Measurements from ENCODE around the gene C1QTNF2.

C1QTNF2 gene

DNA sequence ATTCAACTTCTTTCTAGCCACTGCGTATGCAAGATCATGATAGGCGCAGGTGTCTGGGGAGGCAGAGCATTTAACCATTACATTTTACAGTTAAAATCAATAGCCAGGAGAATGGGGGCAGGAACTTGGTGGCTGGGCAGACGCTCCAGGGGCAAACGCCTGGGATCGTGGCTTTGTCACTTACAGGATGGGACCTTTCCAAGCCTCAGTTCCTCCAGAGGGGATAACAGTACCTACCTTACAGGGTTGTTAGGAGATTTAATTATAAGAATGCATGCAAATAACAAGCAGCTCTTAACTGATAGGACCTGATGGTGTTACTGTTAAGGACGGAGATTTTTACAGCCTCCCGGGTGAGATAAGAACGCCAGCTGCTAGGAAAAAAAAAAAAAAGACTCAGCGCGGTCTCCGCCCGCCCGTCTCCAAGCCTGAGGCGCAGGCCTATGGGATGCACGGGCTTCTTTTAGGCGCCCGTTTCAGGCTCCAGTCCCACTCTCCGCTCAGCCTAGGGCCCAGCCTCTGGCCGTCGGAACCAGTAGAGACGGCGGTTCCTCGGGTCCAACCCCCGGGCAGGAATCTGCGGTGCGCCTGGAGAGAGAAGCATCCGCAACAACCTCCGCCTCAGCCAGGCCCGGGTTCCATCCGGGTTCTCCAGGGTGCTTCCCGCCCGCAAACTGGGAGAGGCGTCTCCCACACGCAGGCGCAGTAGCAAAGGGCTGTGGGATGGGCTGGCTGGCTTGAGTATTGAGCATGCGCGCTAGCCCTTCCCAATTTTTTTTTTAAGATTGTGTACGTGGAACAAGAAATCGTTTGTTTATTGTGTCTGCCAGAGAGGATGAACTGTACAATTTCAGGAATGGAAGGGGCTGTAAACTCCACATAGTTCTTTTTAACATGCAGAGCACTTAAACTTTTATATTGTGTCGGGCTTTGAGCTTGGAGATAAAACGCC is 29.3 kb upstream of the C1QTNF2 start, which contains the start of gene FAM200C:
FAM200C (minus strand) TSS at position 653 of the 952 bp plus-strand sequence. CDS start 4,564 bp downstream, outside the sequence.
- peaks cover 42% of the 10 kb centered on the region for H3K36me3 ChIP-seq
- H3K27me3 ChIP-seq = no peaks in the 10 kb centered on the region
- H3K4me3 ChIP-seq (ENCODE audit: low read depth in 1 of 2, low read length in 1 of 2) = peak within 1 kb of the TSS; percentile 77 to 78
- H3K9me3 ChIP-seq = no peaks in the 10 kb centered on the region
- H3K27ac ChIP-seq = peak within 1 kb of the TSS; percentile 25
- H3K4me1 ChIP-seq (ENCODE audit: control insufficient read depth in 1 of 2, insufficient read depth in 1 of 2, low read depth in 1 of 2, low read length in 1 of 2) = peaks cover 10 to 11% of the 10 kb centered on the region in 2 experiments
- TF ChIP-seq, protein P1, sequence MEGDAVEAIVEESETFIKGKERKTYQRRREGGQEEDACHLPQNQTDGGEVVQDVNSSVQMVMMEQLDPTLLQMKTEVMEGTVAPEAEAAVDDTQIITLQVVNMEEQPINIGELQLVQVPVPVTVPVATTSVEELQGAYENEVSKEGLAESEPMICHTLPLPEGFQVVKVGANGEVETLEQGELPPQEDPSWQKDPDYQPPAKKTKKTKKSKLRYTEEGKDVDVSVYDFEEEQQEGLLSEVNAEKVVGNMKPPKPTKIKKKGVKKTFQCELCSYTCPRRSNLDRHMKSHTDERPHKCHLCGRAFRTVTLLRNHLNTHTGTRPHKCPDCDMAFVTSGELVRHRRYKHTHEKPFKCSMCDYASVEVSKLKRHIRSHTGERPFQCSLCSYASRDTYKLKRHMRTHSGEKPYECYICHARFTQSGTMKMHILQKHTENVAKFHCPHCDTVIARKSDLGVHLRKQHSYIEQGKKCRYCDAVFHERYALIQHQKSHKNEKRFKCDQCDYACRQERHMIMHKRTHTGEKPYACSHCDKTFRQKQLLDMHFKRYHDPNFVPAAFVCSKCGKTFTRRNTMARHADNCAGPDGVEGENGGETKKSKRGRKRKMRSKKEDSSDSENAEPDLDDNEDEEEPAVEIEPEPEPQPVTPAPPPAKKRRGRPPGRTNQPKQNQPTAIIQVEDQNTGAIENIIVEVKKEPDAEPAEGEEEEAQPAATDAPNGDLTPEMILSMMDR (IDR thresholded peaks at IDR 0.05) = no peak

DNA sequence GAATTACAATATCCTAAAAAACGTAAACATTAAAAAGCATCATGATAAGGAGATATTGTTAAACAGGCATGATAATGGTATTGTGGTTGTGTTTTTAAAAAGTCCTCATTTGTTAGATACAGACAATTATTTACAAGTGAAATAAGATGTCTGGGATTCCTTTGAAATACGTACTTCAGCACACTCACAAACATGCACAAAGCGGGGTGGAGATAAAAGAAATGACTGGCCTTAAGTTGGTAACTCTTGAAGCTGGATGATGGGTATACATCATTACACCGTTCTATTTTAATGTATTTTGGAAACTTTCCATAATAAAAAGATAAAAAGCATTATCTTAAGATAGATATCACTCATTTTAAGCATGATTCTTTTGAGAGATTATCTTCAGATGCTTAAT is 28.4 kb upstream of the C1QTNF2 start:
- H3K27me3 ChIP-seq = no peaks in the 10 kb centered on the region
- H3K4me1 ChIP-seq (ENCODE audit: control insufficient read depth in 1 of 2, insufficient read depth in 1 of 2, low read depth in 1 of 2, low read length in 1 of 2) = peaks cover 10 to 11% of the 10 kb centered on the region in 2 experiments
- no peak overlapping the region for H3K27ac ChIP-seq
- no peak overlapping the region for H3K4me3 ChIP-seq (ENCODE audit: low read depth in 1 of 2, low read length in 1 of 2)
- peaks cover 33% of the 10 kb centered on the region for H3K36me3 ChIP-seq
- H3K9me3 ChIP-seq = no peaks in the 10 kb centered on the region
- TF ChIP-seq, protein P1 (IDR thresholded peaks at IDR 0.05) = no peak

DNA sequence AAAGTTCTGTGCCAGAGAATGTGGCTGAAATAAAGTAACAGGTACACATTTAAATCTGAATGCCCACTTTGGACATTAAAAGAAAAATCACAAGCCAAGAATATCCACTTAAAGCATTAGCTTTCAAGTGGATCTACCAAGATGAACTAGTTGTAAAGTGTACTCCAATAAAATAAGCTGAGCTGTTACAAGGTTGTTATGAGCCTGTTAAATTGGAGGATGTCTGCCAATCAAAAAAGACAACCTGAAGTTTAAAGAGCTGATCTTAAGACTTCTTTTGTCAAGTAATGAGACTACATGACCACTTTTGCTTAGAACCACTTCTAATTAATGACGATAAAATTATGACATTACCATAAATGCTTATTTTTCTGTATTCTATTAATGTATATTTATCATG is 27.1 kb upstream of the C1QTNF2 start:
- no peaks in the 10 kb centered on the region for H3K27me3 ChIP-seq
- peaks cover 20% of the 10 kb centered on the region for H3K36me3 ChIP-seq
- no peak overlapping the region for H3K27ac ChIP-seq
- peaks cover 10 to 11% of the 10 kb centered on the region in 2 experiments for H3K4me1 ChIP-seq (ENCODE audit: control insufficient read depth in 1 of 2, insufficient read depth in 1 of 2, low read depth in 1 of 2, low read length in 1 of 2)
- no peak overlapping the region for H3K4me3 ChIP-seq (ENCODE audit: low read depth in 1 of 2, low read length in 1 of 2)
- TF ChIP-seq, protein P1 (IDR thresholded peaks at IDR 0.05) = no peak
- no peaks in the 10 kb centered on the region for H3K9me3 ChIP-seq

DNA sequence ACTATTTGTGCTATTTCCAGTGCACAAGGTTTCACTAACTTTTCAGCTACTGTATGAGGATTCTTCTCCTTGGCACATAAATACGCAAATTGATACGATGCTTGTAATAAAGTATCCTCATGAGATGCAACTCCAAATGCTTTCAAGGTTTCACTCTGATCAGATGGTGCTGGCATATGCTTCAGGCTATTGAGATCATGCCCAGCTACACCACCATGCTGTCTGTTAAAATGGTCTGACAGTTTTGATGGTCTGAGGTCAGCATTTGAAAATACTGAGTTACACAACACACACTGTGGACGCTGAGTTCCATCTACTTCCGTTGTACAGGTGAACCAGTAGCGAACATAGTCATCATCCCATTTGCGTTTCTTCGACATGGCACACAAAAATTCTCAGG is 24.7 kb upstream of the C1QTNF2 start:
- no peak overlapping the region for H3K4me3 ChIP-seq (ENCODE audit: low read depth in 1 of 2, low read length in 1 of 2)
- H3K27me3 ChIP-seq = no peaks in the 10 kb centered on the region
- TF ChIP-seq, protein P1 (IDR thresholded peaks at IDR 0.05) = no peak
- H3K4me1 ChIP-seq (ENCODE audit: control insufficient read depth in 1 of 2, insufficient read depth in 1 of 2, low read depth in 1 of 2, low read length in 1 of 2) = peaks cover 7% of the 10 kb centered on the region in 2 experiments
- H3K36me3 ChIP-seq = no peaks in the 10 kb centered on the region
- no peak overlapping the region for H3K27ac ChIP-seq
- H3K9me3 ChIP-seq = no peaks in the 10 kb centered on the region

DNA sequence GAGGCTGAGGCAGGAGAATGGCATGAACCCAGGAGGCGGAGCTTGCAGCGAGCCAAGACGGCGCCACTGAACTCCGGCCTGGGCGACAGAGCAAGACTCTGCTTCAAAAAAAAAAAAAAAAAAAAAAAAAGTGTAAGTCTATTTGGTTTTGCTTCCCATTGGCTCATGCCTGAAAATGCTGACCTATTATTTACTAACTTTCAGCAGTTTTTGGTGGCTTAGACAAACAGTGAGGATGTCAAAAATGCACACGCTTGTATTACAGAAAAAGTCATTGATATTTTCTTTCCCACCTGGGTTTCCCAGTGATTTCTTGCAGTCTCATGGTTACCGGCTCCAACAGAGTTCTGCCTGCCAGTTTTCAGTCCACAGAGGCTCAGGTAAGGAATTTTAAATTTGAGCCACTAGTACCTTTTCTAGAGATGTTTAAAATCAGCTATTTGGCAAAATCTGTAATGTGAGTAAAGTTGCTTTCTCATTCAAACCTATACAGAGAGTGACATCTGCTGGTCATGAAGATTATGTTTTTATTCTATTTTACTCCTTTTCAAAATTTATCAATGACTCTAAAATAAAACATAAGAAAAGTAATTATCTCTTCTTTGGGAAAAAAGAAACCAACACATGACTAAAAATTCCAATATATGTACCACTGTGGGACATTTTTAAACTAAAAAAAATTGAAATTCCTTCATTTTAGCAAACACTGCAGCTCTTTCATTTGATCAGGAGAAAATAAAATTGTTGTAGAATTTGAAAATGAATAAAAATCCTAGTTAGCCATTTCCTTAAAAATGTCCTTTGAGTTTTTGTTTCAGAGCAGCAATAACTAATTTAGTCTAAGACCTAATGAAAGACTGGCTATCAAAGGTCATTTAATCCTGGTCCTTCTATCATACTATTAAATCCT is 20.6 kb upstream of the C1QTNF2 start:
- H3K27me3 ChIP-seq = no peaks in the 10 kb centered on the region
- TF ChIP-seq, protein P1 (IDR thresholded peaks at IDR 0.05) = no peak

More for the DNA sequence above, 20.6 kb upstream of the C1QTNF2 start:
- Histone ChIP-seq H3K4me3 (ENCODE audit: low read depth in 1 of 2, low read length in 1 of 2) (no peak overlapping the region), H3K9me3 (no peaks in the 10 kb centered on the region), H3K27ac (no peak overlapping the region), H3K36me3 (no peaks in the 10 kb centered on the region), H3K4me1 (ENCODE audit: control insufficient read depth in 1 of 2, insufficient read depth in 1 of 2, low read depth in 1 of 2, low read length in 1 of 2) (no peaks in the 10 kb centered on the region)

All from neutrophil (primary cell).